Subcutaneous abdominal adipose tissue (tissue), 5 donors: ENCODE results near the gene CCDC187.

Experiments
- H3K27ac ChIP-seq: one replicate; pipeline ENCODE4 v1.7.0; 2013; ENCODE audit warnings: low read depth, mild to moderate bottlenecking, inconsistent platforms, low read length, moderate library complexity
- H3K27me3 ChIP-seq, 5 donors: one replicate each; pipeline ENCODE4 v1.7.0; 2013; ENCODE audit warnings: low read length in 5 of 5, inconsistent platforms in 1 of 5; ENCODE audit not compliant: control insufficient read depth in 5 of 5, insufficient read depth in 4 of 5
- H3K36me3 ChIP-seq, 5 donors: one replicate each; pipeline ENCODE4 v1.7.0; 2013; ENCODE audit warnings: low read length in 5 of 5; ENCODE audit not compliant: control insufficient read depth in 5 of 5, insufficient read depth in 5 of 5
- H3K4me1 ChIP-seq, 5 donors: one replicate each; pipeline ENCODE4 v1.7.0; 2013; ENCODE audit warnings: low read length in 5 of 5, mild to moderate bottlenecking in 3 of 5, moderate library complexity in 1 of 5; ENCODE audit not compliant: control insufficient read depth in 5 of 5, insufficient read depth in 5 of 5
- H3K4me3 ChIP-seq, 5 donors: one replicate each; pipeline ENCODE4 v1.7.0; 2013; ENCODE audit warnings: low read length in 5 of 5, low read depth in 1 of 5
- H3K9ac ChIP-seq, 5 donors: one replicate each; pipeline ENCODE4 v1.7.0; 2013; ENCODE audit warnings: low read length in 5 of 5, mild to moderate bottlenecking in 4 of 5, moderate library complexity in 3 of 5
- H3K9me3 ChIP-seq, 5 donors: one replicate each; pipeline ENCODE4 v1.7.0; 2013; ENCODE audit warnings: low read length in 5 of 5; ENCODE audit not compliant: control insufficient read depth in 5 of 5
- donor health status: healthy.
- donor health status: healthy.
- donor health status: healthy.
- donor health status: healthy.
- donor health status: healthy.

Gene CCDC187

DNA sequence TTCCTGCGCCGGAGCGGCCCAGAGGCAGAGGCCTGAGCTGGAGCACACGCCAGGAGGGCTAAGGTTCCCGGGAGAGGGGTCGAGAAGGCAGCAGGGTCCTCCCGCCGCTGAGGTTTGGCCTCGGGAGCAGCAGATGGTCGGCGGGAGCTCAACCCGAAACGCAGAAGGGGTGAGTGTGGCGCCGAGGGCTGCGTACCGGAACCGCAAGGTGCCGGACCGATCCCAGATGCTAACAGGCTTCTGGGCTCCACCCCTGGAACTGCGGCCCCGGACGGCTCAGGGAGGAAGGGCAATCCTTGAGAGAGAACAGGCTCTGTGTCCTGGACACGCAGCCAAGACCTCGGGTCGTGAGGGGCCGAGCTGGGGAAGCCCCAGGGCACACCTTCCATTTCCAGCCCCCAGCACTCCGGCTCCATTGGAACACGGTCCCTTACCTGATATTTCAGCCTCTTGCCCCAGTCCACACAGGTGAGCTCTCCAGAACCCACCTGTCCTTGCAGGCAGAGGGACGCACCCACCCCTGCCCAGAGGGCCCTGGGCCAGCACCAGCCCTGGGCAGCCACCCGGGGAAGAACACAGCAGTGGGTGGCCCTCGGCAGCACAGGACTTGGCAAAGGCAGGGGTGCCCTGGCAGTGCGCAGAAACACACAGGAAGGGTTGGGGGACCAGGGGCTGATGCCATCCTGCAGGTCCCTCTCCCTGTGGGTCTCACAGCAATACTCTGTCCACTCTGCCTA is 100.3 kb downstream of the CCDC187 start:
- Histone ChIP-seq H3K36me3 (peaks cover 0 to 10% (median 3%) of the 10 kb centered on the region in 5 donors), H3K4me3 (no peak overlapping the region), H3K9ac (no peak overlapping the region), H3K9me3 (no peaks in the 10 kb centered on the region), H3K27me3 (peaks cover 48 to 63% (median 57%) of the 10 kb centered on the region in 5 donors), H3K27ac (no peak overlapping the region), H3K4me1 (peaks cover 0 to 3% (median 0%) of the 10 kb centered on the region in 5 donors)

DNA sequence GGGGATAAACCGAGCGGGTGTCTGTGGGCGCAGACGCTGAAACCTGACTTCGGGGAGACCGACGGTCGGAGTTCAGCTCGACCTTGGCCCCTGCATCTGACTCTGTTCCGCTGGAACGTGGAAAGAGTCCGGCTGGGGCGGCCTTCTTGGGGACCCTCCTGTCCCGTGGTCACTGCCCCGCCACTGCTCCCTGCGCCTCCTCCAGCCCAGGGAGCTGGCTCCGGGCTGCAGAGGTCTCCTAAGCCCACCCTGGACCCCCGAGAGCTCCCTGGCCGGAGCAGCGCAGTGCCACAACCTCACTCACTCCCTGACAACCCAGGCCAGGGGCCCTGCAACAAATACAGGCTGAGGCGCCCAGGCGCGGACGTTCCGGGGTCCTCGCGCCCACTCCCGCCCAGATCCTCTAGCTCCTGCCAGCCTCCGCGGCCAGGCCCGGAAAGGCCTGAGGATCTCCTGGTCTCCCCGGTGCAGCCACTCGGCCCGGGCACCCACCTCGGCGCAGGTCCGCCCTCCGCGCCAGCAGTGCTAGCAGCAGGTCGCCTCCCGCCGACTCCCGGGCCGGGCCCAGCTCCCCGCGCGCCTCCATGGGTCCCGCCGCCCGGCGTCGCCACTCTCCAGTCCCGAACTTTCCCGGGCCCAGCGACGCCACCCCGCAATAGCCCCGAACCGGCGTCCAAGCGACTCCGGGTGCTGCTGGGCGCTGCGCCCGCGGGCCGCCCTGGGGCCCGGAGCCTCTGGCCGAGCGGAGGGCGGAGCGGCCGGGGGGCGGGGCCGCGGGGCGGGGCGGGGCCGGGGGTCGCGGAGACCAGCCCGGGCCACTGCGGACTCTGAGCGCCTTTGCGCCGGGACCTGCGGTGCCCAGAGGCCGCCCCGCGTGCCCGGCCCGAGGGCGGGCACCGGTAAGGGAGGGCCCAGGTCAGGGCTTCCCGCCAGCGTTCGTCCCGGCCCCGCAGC is 101.2 kb downstream of the CCDC187 start:
- Histone ChIP-seq H3K27me3 (peaks cover 56 to 71% (median 62%) of the 10 kb centered on the region in 5 donors), H3K9me3 (no peaks in the 10 kb centered on the region), H3K4me3 (no peak overlapping the region), H3K4me1 (peaks cover 0 to 3% (median 0%) of the 10 kb centered on the region in 5 donors), H3K9ac (no peak overlapping the region), H3K27ac (no peak overlapping the region), H3K36me3 (peaks cover 0 to 6% (median 0%) of the 10 kb centered on the region in 5 donors)

DNA sequence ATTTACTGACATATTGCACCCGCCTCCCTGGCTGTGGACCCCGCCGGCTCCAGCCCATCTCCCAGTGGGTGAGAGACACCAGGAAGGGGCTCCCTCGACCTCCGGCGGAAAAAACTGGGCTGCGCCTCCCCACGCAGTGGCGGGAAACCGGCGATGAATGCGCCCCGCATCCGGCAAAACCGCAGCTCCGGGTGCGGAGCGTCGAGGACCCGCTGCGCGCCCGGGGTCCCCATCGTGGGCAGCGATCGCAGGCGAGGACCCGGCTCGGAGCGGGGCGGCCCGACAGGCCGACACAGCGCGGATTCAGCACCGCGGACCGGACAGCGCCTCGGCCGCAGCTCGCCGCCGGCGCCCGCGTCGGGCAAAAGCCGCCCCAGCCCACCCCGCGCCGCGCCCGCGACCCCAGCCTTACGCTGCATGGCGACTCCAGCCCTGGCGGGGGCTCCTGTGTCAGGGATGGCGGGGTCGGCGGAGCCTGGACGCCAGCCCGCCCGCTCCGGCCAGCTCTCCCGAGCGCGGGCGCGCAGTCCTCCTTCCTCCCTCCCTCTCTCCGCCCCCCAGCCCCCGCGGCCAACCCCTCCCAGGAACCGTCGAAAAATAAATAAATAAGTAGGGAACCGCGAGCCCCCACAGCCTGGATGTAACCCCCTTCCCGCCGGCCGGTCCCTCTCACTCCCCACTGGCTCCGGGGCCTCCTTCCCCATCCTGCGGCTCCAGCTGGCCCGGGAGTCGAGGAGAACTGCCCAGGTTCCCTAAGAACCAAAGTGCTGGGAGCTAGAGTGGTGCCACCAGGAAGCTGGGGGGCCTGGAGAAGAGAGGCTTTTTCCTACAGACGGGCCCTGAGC is 102.1 kb downstream of the CCDC187 start:
- H3K36me3 ChIP-seq: peaks cover 0 to 3% (median 0%) of the 10 kb centered on the region in 5 donors
- peaks cover 0 to 3% (median 0%) of the 10 kb centered on the region in 5 donors for H3K4me1 ChIP-seq
- H3K9ac ChIP-seq: no peak overlapping the region
- H3K27ac ChIP-seq: no peak overlapping the region
- peaks cover 62 to 79% (median 70%) of the 10 kb centered on the region in 5 donors for H3K27me3 ChIP-seq
- no peak overlapping the region for H3K4me3 ChIP-seq
- H3K9me3 ChIP-seq: no peaks in the 10 kb centered on the region

DNA sequence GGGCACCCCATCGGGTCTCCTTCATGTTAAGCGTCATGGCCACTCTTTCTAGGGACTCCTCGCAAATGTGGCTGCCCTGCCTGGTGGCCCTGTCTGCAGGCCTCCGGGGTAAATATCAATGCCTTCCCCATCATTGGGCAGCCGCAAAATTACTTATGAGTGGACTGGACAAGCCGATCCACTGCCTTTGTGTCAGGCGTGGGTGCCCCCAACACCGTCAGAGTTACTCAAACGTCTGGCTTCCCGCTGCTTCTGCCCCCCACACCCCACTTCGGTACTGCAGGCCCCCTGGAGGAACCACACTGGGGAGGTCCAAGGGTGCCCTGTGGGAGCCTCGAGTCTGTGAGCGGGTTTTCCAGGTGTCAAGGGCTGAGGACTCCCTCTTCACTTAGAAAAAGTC is 102.7 kb downstream of the CCDC187 start:
- Histone ChIP-seq H3K9me3 (no peaks in the 10 kb centered on the region), H3K9ac (no peak overlapping the region), H3K4me3 (no peak overlapping the region), H3K27me3 (peaks cover 68 to 86% (median 76%) of the 10 kb centered on the region in 5 donors), H3K27ac (no peak overlapping the region), H3K36me3 (peaks cover 0 to 3% (median 0%) of the 10 kb centered on the region in 5 donors), H3K4me1 (peaks cover 0 to 3% (median 0%) of the 10 kb centered on the region in 5 donors)

DNA sequence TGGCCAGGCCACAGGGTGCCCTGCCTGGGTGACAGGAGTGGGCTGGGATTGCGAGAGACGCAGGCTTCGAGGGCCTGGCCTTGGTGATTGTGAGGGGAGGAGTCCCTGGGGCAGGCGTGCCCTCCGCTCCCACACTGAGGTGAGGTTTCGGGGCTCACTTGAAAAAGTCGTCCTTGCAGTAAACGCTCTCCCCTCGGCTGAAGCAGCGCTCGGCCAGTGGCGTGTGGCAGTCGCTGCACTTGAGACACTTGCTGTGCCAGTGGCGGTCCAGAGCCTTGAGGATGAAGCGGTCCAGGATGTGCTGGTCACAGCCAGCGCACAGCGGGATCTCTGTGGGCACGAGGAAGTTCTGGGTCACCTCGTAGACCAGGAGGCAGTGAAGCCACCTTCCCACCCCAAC is 103.5 kb downstream of the CCDC187 start:
- Histone ChIP-seq H3K36me3 (no peaks in the 10 kb centered on the region), H3K27ac (no peak overlapping the region), H3K27me3 (peaks cover 69 to 87% (median 80%) of the 10 kb centered on the region in 5 donors), H3K9ac (no peak overlapping the region), H3K4me3 (no peak overlapping the region), H3K4me1 (peaks cover 0 to 3% (median 0%) of the 10 kb centered on the region in 5 donors), H3K9me3 (no peaks in the 10 kb centered on the region)
